ENCODE measurements around the gene INHBC.

The INHBC gene, protein sequence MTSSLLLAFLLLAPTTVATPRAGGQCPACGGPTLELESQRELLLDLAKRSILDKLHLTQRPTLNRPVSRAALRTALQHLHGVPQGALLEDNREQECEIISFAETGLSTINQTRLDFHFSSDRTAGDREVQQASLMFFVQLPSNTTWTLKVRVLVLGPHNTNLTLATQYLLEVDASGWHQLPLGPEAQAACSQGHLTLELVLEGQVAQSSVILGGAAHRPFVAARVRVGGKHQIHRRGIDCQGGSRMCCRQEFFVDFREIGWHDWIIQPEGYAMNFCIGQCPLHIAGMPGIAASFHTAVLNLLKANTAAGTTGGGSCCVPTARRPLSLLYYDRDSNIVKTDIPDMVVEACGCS

DNA sequence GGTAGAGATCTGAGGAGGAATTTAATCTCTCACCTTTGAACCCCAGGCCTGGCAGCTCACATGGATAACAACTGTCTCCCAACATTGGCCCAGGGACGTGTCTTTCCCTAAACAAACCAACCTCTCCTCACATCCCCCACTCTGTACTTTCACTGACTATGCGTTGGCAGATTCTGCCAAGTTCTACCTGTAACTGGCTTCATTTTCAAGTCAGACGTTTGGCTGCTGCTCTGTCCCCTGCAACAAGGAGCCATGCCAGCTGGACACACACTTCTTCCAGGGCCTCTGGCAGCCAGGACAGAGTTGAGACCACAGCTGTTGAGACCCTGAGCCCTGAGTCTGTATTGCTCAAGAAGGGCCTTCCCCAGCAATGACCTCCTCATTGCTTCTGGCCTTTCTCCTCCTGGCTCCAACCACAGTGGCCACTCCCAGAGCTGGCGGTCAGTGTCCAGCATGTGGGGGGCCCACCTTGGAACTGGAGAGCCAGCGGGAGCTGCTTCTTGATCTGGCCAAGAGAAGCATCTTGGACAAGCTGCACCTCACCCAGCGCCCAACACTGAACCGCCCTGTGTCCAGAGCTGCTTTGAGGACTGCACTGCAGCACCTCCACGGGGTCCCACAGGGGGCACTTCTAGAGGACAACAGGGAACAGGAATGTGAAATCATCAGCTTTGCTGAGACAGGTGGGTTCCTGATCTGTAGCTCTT is at the start of gene INHBC:
Gene INHBC (plus strand): TSS at position 268 of the 707 bp plus-strand sequence. CDS start 103 bp downstream, at position 371.
- TF ChIP-seq, protein P1, sequence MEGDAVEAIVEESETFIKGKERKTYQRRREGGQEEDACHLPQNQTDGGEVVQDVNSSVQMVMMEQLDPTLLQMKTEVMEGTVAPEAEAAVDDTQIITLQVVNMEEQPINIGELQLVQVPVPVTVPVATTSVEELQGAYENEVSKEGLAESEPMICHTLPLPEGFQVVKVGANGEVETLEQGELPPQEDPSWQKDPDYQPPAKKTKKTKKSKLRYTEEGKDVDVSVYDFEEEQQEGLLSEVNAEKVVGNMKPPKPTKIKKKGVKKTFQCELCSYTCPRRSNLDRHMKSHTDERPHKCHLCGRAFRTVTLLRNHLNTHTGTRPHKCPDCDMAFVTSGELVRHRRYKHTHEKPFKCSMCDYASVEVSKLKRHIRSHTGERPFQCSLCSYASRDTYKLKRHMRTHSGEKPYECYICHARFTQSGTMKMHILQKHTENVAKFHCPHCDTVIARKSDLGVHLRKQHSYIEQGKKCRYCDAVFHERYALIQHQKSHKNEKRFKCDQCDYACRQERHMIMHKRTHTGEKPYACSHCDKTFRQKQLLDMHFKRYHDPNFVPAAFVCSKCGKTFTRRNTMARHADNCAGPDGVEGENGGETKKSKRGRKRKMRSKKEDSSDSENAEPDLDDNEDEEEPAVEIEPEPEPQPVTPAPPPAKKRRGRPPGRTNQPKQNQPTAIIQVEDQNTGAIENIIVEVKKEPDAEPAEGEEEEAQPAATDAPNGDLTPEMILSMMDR (IDR thresholded peaks at IDR 0.05; ENCODE audit: low read depth, low read length) = no peak
- no peak for DNase-seq (ENCODE audit: low read depth, low spot score)
- in situ Hi-C loops (cut with HindIII; ENCODE audit: low sequenced_read_pairs) = no loop called here
- H3K4me3 ChIP-seq (ENCODE audit: low read depth, low read length) = no peak within 1 kb of the TSS

DNA sequence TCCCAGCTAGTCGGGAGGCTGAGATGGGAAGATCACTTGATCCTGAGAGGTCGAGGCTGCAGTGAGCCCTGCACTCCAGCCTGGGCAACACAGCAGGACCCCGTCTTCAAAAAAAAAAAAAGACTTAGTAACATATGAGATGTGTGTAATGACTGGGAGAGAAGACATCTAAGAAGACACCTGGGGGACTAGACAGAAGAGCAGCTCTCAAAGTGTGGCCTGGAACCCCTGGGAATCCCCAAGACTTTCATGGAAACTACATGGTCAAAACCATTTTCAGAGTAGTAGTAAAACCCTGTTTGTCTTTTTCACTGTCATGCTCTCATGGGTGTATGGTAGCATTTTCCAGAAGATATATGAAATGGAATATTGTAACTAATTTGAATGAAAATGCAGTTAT is 49.0 kb upstream of the INHBC start:
- TF ChIP-seq, protein P1 (IDR thresholded peaks at IDR 0.05; ENCODE audit: low read depth, low read length) = no peak
- in situ Hi-C loops (cut with HindIII; ENCODE audit: low sequenced_read_pairs) = no loop called here
- no peak overlapping the region for H3K4me3 ChIP-seq (ENCODE audit: low read depth, low read length)
- no peak for DNase-seq (ENCODE audit: low read depth, low spot score)

DNA sequence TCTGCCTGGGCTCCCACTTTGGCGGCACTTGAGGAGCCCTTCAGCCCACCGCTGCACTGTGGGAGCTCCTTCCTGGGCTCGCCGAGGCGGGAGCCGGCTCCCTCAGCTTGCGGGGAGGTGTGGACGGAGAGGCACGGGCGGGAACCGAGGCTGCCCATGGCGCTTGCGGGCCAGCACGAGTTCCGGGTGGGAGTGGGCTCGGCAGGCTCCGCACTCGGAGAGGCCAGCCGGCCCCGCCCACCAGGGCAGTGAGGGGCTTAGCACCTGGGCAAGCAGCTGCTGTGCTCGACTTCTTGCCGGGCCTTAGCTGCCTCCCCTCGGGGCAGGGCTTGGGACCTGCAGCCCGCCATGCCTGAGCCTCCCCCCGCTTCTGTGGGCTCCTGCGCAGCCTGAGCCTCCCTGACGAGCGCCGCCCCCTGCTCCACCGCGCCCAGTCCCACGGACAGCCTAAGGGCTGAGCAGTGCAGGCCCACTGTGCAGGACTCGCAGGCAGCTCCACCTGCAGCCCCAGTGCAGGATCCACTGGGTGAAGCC is 48.3 kb upstream of the INHBC start:
- no peak overlapping the region for H3K4me3 ChIP-seq (ENCODE audit: low read depth, low read length)
- no peak for DNase-seq (ENCODE audit: low read depth, low spot score)
- TF ChIP-seq, protein P1 (IDR thresholded peaks at IDR 0.05; ENCODE audit: low read depth, low read length) = no peak
- in situ Hi-C loops (cut with HindIII; ENCODE audit: low sequenced_read_pairs) = no loop called here

DNA sequence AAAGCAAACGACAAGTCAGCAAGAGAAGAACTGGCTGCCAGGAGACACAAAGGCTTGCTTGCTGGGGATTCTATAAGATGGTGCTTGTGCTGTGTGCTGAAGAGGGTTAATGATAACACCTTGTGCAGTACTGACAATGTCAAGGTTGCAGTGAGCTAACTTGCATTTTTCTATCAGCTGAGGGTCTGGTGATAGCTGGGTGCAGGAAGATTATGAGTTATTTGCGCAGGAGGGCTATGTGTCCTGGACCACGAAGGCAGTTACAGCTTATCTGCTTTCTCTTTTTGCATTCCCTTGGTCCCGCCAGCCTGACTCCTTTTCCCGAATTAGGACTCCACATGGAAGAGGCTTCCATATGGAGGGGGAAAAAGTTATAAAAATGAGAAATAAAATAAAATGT is 46.2 kb upstream of the INHBC start:
- in situ Hi-C loops (cut with HindIII; ENCODE audit: low sequenced_read_pairs) = no loop called here
- no peak overlapping the region for H3K4me3 ChIP-seq (ENCODE audit: low read depth, low read length)
- no peak for DNase-seq (ENCODE audit: low read depth, low spot score)
- TF ChIP-seq, protein P1 (IDR thresholded peaks at IDR 0.05; ENCODE audit: low read depth, low read length) = no peak

DNA sequence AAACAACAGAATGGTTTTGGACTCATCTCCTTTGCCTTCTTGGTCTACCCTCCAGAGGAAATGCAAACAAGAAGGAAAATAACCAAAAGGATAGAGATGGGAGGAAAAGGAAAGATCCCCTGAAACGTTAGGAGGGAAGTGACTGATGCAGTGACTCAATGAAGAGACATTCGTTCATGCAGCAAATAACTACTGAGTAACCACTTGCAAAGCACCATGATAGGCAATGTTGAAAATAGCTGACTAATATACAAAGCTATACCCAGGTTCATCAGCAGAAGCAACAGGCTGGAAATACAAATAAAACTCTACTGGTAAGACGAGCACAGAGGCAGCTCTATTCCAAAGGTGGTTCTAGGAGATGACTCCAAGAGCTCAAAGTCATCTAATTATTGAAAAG is 45.6 kb upstream of the INHBC start:
- in situ Hi-C loops (cut with HindIII; ENCODE audit: low sequenced_read_pairs) = no loop called here
- no peak overlapping the region for H3K4me3 ChIP-seq (ENCODE audit: low read depth, low read length)
- peak; percentile 85 for DNase-seq (ENCODE audit: low read depth, low spot score)
- TF ChIP-seq, protein P1 (IDR thresholded peaks at IDR 0.05; ENCODE audit: low read depth, low read length) = no peak

DNA sequence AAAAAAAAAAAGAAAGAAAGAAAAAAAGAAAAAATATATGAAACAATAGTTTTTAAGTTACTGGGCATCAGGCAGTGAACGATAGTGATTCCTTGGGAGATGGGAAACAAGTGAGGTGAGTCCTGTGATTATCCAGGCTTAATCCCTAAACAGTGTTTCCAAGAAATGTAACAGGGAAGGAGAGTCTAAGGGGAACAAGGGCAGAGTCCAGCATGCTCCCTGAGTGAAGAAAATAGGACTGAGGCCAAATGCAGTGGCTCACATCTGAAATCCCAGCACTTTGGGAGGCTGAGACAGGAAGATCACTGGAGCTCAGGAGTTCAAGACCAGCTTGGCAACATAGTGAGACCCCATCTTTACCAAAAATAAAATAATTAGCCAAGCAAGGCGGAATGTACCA is 44.4 kb upstream of the INHBC start:
- TF ChIP-seq, protein P1 (IDR thresholded peaks at IDR 0.05; ENCODE audit: low read depth, low read length) = no peak

More for the DNA sequence above, 44.4 kb upstream of the INHBC start:
- no peak for DNase-seq (ENCODE audit: low read depth, low spot score)
- H3K4me3 ChIP-seq (ENCODE audit: low read depth, low read length) = no peak overlapping the region
- in situ Hi-C loops (cut with HindIII; ENCODE audit: low sequenced_read_pairs) = no loop called here
